Hepatocyte (in vitro differentiated cells): Measurements from ENCODE around the gene NDUFA11.

Source experiments
- EZH2 ChIP-seq: fragments of 200-600 bp; sonication (generic); IDR thresholded peaks from 2 replicates; pipeline ENCODE4 v1.6.1; 2016; ENCODE audit warnings: antibody characterized with exemption, mild to moderate bottlenecking, borderline replicate concordance
- EZH2phosphoT487 ChIP-seq: fragments of 200-600 bp; sonication (generic); IDR thresholded peaks from one replicate; pipeline ENCODE4 v1.6.1; 2018; ENCODE audit warnings: antibody characterized with exemption, mild to moderate bottlenecking, low read depth, moderate library complexity; ENCODE audit not compliant: unreplicated experiment, severe bottlenecking
- TF ChIP-seq, protein P1 (sequence below): fragments of 200-600 bp; sonication (generic); IDR thresholded peaks from 2 replicates; pipeline ENCODE4 v1.5.1; 2016; ENCODE audit warnings: antibody characterized with exemption, mild to moderate bottlenecking; ENCODE audit not compliant: poor library complexity

DNA sequence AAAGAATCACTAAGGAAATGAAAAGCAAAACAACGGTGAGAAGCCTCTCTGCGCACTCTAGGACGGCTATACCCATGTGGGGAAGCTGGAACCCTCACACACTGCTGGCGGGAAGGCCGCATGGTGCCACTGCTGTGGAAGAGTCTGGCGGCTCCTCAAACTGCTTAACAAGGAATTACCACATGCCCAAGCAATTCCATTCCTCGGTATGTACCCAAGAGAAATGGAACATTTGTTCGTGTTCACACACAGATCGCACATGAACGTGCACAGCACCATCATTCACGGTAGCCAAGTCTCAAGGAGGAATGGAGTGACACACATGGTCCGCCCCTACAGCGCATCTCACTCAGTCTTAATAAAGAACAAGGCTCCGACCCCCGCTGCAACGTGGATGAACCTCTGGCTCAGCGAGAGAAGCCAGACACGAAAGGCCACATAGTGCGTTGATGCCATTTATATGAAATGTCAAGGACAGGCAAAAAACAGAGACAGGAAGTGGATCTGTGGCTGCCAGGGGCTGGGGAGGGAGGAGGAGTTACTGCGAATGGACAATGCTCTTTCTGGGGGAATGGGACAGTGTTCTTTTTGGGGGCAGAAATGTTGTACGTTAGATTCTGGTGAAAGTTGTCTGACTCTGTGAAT, 18.0 kb upstream of the NDUFA11 start:
- TF ChIP-seq, protein P1, sequence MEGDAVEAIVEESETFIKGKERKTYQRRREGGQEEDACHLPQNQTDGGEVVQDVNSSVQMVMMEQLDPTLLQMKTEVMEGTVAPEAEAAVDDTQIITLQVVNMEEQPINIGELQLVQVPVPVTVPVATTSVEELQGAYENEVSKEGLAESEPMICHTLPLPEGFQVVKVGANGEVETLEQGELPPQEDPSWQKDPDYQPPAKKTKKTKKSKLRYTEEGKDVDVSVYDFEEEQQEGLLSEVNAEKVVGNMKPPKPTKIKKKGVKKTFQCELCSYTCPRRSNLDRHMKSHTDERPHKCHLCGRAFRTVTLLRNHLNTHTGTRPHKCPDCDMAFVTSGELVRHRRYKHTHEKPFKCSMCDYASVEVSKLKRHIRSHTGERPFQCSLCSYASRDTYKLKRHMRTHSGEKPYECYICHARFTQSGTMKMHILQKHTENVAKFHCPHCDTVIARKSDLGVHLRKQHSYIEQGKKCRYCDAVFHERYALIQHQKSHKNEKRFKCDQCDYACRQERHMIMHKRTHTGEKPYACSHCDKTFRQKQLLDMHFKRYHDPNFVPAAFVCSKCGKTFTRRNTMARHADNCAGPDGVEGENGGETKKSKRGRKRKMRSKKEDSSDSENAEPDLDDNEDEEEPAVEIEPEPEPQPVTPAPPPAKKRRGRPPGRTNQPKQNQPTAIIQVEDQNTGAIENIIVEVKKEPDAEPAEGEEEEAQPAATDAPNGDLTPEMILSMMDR = no peak
- no peak for TF ChIP-seq EZH2
- no peak for TF ChIP-seq EZH2phosphoT487
